ENCODE results near the gene FAM25G.
A peak's percentile ranks its signal among the peaks of the same experiment; 100 is the strongest.

FAM25G gene

GRCh38 chr10:47452495-47453140, 38.9 kb downstream of the FAM25G start:
- DNase-seq: no peak
- in situ Hi-C loops (cut with HindIII; ENCODE audit: low pct_ligation_motif_present, low pct_unique_long_range_greater_than_20kb, low sequenced_read_pairs): no loop called here

DNA sequence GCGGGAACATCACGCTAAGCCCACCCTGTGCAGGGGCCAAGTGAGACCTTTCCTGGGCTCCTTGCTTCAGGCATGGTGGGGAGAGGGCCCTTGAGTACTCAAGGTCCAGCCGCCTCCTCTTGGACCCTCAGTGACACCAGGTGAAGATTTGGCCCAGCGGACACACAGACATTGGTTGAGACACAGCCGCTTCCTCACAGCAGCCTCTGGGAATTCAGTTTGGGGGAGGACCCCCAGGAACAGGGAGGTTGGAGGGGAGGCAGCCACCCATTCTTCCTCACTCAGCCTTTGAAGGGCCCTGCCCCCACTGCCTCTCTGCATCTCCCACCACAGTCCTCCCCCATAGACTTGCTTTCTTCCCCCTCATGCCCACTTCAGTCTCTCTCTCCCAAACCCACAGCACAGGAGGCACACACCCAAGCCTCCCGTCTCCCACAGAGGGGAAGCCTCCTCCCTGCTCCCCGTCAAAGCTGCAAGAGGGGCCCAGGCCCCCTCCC, 39.5 kb downstream of the FAM25G start:
- in situ Hi-C loops (cut with HindIII; ENCODE audit: low pct_ligation_motif_present, low pct_unique_long_range_greater_than_20kb, low sequenced_read_pairs): no loop called here
- DNase-seq: no peak

DNA sequence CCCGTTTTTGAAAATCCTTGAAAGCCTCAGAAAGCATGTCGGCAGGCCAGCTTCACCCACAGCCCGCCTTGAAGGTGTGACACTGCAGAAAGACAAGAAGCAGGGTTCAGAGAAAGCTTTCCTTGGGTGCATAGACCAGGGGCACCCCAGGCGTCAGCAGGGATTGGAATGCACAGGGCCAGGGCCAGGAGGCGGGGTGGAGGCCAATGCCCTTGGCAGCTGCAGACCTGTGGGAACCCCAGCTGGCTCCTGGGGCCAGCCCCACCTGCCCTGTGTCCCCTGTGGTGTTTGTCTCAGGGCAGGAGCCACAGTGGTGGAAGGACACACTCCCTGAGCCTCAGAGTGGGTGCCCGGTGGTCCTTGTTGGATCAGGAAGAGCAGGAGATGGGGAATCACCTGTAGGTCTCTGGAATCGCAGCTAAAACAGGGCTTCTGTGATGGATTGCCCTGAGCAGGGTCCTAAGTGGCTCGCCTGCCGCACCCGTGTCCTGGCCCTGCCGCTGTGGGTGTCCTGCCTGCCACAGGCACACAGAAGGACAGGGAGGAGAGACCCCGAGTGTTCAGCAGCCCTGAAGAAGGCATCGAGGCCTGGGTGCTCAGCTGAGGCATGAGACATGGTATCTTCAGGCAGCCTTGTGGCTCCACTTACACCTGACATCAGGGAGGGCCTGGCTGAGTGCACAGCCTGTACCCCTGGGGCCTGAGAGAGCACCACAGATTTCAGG, 40.1 kb downstream of the FAM25G start:
- in situ Hi-C loops (cut with HindIII; ENCODE audit: low pct_ligation_motif_present, low pct_unique_long_range_greater_than_20kb, low sequenced_read_pairs): no loop called here
- DNase-seq: no peak

GRCh38 chr10:47450442-47450841, 41.1 kb downstream of the FAM25G start:
- in situ Hi-C loops (cut with HindIII; ENCODE audit: low pct_ligation_motif_present, low pct_unique_long_range_greater_than_20kb, low sequenced_read_pairs): no loop called here
- DNase-seq: no peak

- in situ Hi-C loops (cut with HindIII; ENCODE audit: low pct_ligation_motif_present, low pct_unique_long_range_greater_than_20kb, low sequenced_read_pairs): loop anchor here (25.0 kb wide), 1 partner anchor 913 kb away; no protein-coding TSS in a partner anchor
Observed at GRCh38 chr10:47449979-47450378, 41.5 kb downstream of the FAM25G start.

GRCh38 chr10:47449102-47449978, 42.2 kb downstream of the FAM25G start:
- no peak for DNase-seq
- in situ Hi-C loops (cut with HindIII; ENCODE audit: low pct_ligation_motif_present, low pct_unique_long_range_greater_than_20kb, low sequenced_read_pairs): loop anchor here (25.0 kb wide), 1 partner anchor 912 kb away; no protein-coding TSS in a partner anchor

More at GRCh38 chr10:47449979-47450378, 41.5 kb downstream of the FAM25G start:
- no peak for DNase-seq

DNA sequence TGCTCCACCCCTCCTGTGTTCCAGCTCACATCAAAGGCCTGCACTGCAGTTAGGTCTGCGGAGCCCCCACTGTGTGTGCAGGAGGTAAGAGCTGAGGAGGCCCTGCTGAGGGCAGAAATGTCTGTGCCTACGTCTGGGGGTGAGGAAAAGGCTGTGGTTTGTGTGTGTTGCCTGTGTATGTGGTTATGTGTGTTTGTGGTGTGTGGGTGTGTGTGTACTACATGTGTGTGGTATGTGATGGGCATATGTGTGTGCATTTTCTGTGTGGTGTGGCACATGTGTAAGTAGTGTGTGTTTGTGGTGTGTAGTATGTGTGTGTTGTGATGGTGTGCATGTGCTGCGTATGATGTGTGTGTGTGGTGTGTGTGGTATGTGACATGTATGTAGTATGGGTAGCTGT, 43.8 kb downstream of the FAM25G start:
- no peak for DNase-seq
- in situ Hi-C loops (cut with HindIII; ENCODE audit: low pct_ligation_motif_present, low pct_unique_long_range_greater_than_20kb, low sequenced_read_pairs): loop anchor here (25.0 kb wide), 1 partner anchor 910 kb away; no protein-coding TSS in a partner anchor

DNA sequence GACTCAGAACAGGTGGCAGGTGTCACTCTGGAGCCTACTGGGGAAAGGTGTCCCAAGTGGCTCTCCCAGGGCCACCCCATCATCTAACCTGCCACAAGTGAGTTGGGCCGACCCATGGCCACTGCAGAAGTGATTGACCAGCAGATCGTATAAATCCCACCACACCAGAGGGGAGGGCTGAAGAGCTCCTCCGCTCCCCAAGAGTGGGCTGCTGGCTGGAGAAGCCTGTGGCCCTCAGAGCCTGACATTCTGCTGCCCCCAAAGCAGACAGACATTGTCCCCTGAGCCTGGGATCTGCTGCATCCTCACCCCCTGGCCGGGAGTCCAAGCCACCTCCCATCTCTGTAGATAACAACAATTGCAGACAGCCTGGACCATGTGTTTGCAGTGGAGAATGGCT, 44.3 kb downstream of the FAM25G start:
- in situ Hi-C loops (cut with HindIII; ENCODE audit: low pct_ligation_motif_present, low pct_unique_long_range_greater_than_20kb, low sequenced_read_pairs): loop anchor here (25.0 kb wide), 1 partner anchor 910 kb away; no protein-coding TSS in a partner anchor
- no peak for DNase-seq

DNA sequence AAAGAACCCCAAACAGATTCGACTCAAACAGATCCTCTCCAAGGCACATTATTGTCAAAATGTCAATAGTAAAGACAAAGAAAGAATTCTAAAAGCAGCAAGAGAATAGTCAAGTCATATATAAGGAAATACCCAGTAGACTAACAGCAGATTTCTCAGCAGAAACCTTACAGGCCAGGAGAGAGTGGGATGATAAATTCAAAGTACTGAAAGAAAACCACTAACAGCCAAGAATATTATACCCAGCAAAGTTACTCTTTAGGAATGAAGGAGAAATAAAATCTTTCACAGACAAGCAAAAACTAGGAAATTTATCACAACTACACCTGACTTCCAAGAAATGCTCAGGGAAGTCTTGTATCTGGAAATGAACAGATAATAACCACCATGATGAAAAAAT, 45.8 kb downstream of the FAM25G start:
- in situ Hi-C loops (cut with HindIII; ENCODE audit: low pct_ligation_motif_present, low pct_unique_long_range_greater_than_20kb, low sequenced_read_pairs): loop anchor here (25.0 kb wide), 1 partner anchor 908 kb away; no protein-coding TSS in a partner anchor
- no peak for DNase-seq

GRCh38 chr10:47444047-47444446, 47.5 kb downstream of the FAM25G start:
- in situ Hi-C loops (cut with HindIII; ENCODE audit: low pct_ligation_motif_present, low pct_unique_long_range_greater_than_20kb, low sequenced_read_pairs): loop anchor here (25.0 kb wide), 1 partner anchor 907 kb away; no protein-coding TSS in a partner anchor
- no peak for DNase-seq

- in situ Hi-C loops (cut with HindIII; ENCODE audit: low pct_ligation_motif_present, low pct_unique_long_range_greater_than_20kb, low sequenced_read_pairs): loop anchor here (25.0 kb wide), 1 partner anchor 906 kb away; no protein-coding TSS in a partner anchor
- DNase-seq: no peak
Observed at GRCh38 chr10:47443145-47443544, 48.4 kb downstream of the FAM25G start.

- no peak for DNase-seq
- in situ Hi-C loops (cut with HindIII; ENCODE audit: low pct_ligation_motif_present, low pct_unique_long_range_greater_than_20kb, low sequenced_read_pairs): loop anchor here (25.0 kb wide), 1 partner anchor 905 kb away; no protein-coding TSS in a partner anchor
Observed at GRCh38 chr10:47442351-47442750, 49.1 kb downstream of the FAM25G start.

GRCh38 chr10:47441938-47442337, 49.6 kb downstream of the FAM25G start:
- in situ Hi-C loops (cut with HindIII; ENCODE audit: low pct_ligation_motif_present, low pct_unique_long_range_greater_than_20kb, low sequenced_read_pairs): loop anchor here (25.0 kb wide), 1 partner anchor 905 kb away; no protein-coding TSS in a partner anchor
- no peak for DNase-seq

GRCh38 chr10:47440207-47440606, 51.3 kb downstream of the FAM25G start:
- in situ Hi-C loops (cut with HindIII; ENCODE audit: low pct_ligation_motif_present, low pct_unique_long_range_greater_than_20kb, low sequenced_read_pairs): loop anchor here (25.0 kb wide), 1 partner anchor 903 kb away; no protein-coding TSS in a partner anchor
- DNase-seq: peak; percentile 12

DNA sequence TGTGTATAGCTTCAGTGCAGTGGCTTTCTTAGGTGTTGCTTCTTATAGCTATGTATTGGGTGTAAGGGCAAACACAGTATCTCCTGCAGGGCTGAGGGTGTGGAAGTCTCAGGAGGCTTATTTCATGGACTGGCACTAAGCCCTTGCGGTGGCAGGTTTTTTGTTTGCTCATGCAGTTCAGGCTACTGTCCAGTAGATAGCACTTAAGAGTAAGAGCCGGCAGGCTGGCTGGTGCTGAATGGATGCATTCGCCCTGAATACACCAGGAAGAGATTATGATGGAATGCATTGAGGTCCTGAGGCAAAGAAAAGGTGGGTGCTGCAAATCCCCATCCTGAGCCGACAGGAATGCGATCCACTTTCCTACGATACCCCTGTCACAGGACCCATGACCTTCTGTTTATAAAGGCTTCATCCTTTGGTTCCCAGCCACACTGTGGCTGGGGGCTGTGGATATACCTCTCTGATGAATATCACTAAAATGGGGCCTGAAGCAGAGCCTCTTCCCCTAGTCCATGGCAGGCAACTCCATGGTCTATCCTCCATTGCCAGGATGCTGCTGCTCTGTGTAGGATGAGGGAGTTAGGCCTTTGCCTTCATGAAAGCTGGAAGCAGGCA, 52.5 kb downstream of the FAM25G start:
- peak; percentile 79 for DNase-seq

More for the DNA sequence above, 52.5 kb downstream of the FAM25G start:
- in situ Hi-C loops (cut with HindIII; ENCODE audit: low pct_ligation_motif_present, low pct_unique_long_range_greater_than_20kb, low sequenced_read_pairs): loop anchor here (25.0 kb wide), 1 partner anchor 902 kb away; no protein-coding TSS in a partner anchor

Measured in ACHN (cell line).